ENCODE data around the gene KCNK3. TPM values are rescaled to one million over a fixed set of nuclear protein-coding genes. Genes with fewer than 3 reads are reported as not detected.

KCNK3 gene
- total RNA-seq, 1 experiment from 2014 or later: 32.8 TPM

DNA sequence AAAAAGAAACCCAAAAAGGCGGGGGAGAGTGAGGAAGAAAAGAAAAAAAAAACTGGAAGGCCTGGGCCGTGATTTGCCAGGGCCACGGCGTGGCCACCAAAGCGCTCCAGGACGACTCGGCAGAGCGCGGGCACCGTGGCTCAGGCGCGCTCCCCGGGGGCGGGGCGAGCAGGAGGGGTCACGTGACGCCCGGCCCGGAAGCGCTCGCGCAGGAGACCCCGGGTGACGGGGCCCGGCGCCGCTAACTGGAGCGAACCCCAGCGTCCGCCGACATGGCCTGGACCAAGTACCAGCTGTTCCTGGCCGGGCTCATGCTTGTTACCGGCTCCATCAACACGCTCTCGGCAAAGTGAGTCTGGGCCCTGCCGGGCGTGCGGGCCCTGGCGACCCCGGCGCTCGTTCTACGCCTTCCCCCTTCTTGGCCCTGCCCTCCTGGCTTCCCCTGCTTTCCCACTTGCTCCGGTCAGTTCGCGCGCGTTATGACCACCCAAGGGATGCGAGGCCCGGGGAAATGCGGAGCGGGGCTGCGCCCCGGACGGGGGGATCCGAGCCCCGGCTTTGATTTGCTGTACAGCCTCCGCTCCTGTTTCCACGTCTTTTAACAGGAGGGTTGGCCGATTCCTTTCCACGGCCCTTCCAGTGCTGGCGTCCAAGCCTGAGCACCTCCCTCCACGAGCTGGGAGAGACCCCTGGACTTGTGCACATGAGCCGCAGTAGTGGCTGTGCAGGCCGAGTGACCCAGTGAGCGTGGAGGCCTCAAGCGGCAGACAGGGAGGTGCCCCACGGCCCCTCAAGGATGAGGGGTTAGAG lies 71.8 kb downstream of the KCNK3 start, which contains the start of gene SLC35F6:
Gene SLC35F6, plus strand, starts transcription at position 207 of the 810 bp plus-strand sequence. Its CDS starts 66 bp downstream, at position 273.
- peaks cover 49% of the 10 kb centered on the region for H3K4me1 ChIP-seq (ENCODE audit: control insufficient read depth, insufficient read depth, low read length)
- peak within 1 kb of the TSS; percentile 98 to 99 for H3K4me3 ChIP-seq (ENCODE audit: low read depth in 2 of 2, low read length in 2 of 2)
- BruUV-seq (replicated peaks): no TSS peak
- peaks cover 6% of the 10 kb centered on the region; the same call in 1 of the 2 replicates for H3K36me3 ChIP-seq (ENCODE audit: control insufficient read depth, insufficient read depth, low read length)
- ChIA-PET CTCF (no interaction called here), POLR2A (interaction anchor here (0.6 to 0.7 kb wide), 2 partner anchors 11 to 198 kb away, joined by 5 to 10 read pairs; no protein-coding TSS in a partner anchor)
- ATAC-seq (peak; percentile 93), DNase-seq (ENCODE audit: low read depth, low spot score) (no peak)
- intact Hi-C loops (cut with micrococcal nuclease; ENCODE audit: unreplicated experiment) (no loop called here), in situ Hi-C loops (cut with HindIII; ENCODE audit: low pct_unique_long_range_greater_than_20kb, low sequenced_read_pairs) (no loop called here)
- no peaks in the 10 kb centered on the region for H3K27me3 ChIP-seq (ENCODE audit: control insufficient read depth, insufficient read depth, low read length)
- H3K9me3 ChIP-seq (ENCODE audit: control insufficient read depth, insufficient read depth, low read depth, low read length): no peaks in the 10 kb centered on the region
- peak within 1 kb of the TSS; percentile 98 for H3K27ac ChIP-seq (ENCODE audit: low read length)
- TF ChIP-seq TCF7L2 (IDR thresholded peaks at IDR 0.05; ENCODE audit: low read depth, low read length): no peak
- TF ChIP-seq CTCF (IDR thresholded peaks at IDR 0.05): no peak
- peak; percentile 95 for TF ChIP-seq SIN3A (IDR thresholded peaks at IDR 0.05; ENCODE audit: borderline replicate concordance, insufficient read depth, low read depth, low read length)
- TF ChIP-seq POLR2AphosphoS5 (IDR thresholded peaks at IDR 0.05; ENCODE audit: low read depth, low read length): peak; percentile 60; the same call in 1 of the 2 replicates
- TF ChIP-seq, protein P1, sequence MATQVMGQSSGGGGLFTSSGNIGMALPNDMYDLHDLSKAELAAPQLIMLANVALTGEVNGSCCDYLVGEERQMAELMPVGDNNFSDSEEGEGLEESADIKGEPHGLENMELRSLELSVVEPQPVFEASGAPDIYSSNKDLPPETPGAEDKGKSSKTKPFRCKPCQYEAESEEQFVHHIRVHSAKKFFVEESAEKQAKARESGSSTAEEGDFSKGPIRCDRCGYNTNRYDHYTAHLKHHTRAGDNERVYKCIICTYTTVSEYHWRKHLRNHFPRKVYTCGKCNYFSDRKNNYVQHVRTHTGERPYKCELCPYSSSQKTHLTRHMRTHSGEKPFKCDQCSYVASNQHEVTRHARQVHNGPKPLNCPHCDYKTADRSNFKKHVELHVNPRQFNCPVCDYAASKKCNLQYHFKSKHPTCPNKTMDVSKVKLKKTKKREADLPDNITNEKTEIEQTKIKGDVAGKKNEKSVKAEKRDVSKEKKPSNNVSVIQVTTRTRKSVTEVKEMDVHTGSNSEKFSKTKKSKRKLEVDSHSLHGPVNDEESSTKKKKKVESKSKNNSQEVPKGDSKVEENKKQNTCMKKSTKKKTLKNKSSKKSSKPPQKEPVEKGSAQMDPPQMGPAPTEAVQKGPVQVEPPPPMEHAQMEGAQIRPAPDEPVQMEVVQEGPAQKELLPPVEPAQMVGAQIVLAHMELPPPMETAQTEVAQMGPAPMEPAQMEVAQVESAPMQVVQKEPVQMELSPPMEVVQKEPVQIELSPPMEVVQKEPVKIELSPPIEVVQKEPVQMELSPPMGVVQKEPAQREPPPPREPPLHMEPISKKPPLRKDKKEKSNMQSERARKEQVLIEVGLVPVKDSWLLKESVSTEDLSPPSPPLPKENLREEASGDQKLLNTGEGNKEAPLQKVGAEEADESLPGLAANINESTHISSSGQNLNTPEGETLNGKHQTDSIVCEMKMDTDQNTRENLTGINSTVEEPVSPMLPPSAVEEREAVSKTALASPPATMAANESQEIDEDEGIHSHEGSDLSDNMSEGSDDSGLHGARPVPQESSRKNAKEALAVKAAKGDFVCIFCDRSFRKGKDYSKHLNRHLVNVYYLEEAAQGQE (IDR thresholded peaks at IDR 0.05; ENCODE audit: insufficient read depth in 1 of 2, low read depth in 2 of 2, low read length in 1 of 2): no peak

- no peaks in the 10 kb centered on the region for H3K9me3 ChIP-seq (ENCODE audit: control insufficient read depth, insufficient read depth, low read depth, low read length)
- CTCF ChIA-PET: no interaction called here
- no peak for TF ChIP-seq TCF7L2 (IDR thresholded peaks at IDR 0.05; ENCODE audit: low read depth, low read length)
- TF ChIP-seq SIN3A (IDR thresholded peaks at IDR 0.05; ENCODE audit: borderline replicate concordance, insufficient read depth, low read depth, low read length): no peak
- TF ChIP-seq CTCF (IDR thresholded peaks at IDR 0.05): no peak
- TF ChIP-seq POLR2AphosphoS5 (IDR thresholded peaks at IDR 0.05; ENCODE audit: low read depth, low read length): no peak
- TF ChIP-seq, protein P1 (IDR thresholded peaks at IDR 0.05; ENCODE audit: insufficient read depth in 1 of 2, low read depth in 2 of 2, low read length in 1 of 2): no peak
- ATAC-seq (no peak), DNase-seq (ENCODE audit: low read depth, low spot score) (no peak)
- peak overlapping the region; percentile 98 to 99 for H3K4me3 ChIP-seq (ENCODE audit: low read depth in 2 of 2, low read length in 2 of 2)
- H3K4me1 ChIP-seq (ENCODE audit: control insufficient read depth, insufficient read depth, low read length): peaks cover 55% of the 10 kb centered on the region
- TSS peak; percentile 77 for BruUV-seq (replicated peaks)
- in situ Hi-C loops (cut with HindIII; ENCODE audit: low pct_unique_long_range_greater_than_20kb, low sequenced_read_pairs): no loop called here
- POLR2A ChIA-PET: interaction anchor here (0.6 kb wide), 1 partner anchor 199 kb away, joined by 5 read pairs; no protein-coding TSS in a partner anchor
- intact Hi-C loops (cut with micrococcal nuclease; ENCODE audit: unreplicated experiment): no loop called here
- H3K27me3 ChIP-seq (ENCODE audit: control insufficient read depth, insufficient read depth, low read length): no peaks in the 10 kb centered on the region
- H3K36me3 ChIP-seq (ENCODE audit: control insufficient read depth, insufficient read depth, low read length): peaks cover 6% of the 10 kb centered on the region; the same call in 1 of the 2 replicates
- peak overlapping the region; percentile 98 for H3K27ac ChIP-seq (ENCODE audit: low read length)
Observed at GRCh38 chr2:26764906-26765305, 72.4 kb downstream of the KCNK3 start.
